Medulla oblongata (tissue), 1 donor: Measurements from ENCODE around the gene SCMH1.

Experiments
- DNase-seq: peaks from one replicate; pipeline ENCODE4 v3.0.0-alpha.2; 2015; ENCODE audit errors: extremely low spot score

Gene SCMH1

GRCh38 chr1:41098730-41099460, 143.2 kb downstream of the SCMH1 start:
- DNase-seq, result no peak

- no peak for DNase-seq
Observed at GRCh38 chr1:41097105-41097504, 145.0 kb downstream of the SCMH1 start.

- no peak for DNase-seq
Observed at GRCh38 chr1:41093826-41094225, 148.3 kb downstream of the SCMH1 start.

- DNase-seq, result no peak
Observed at GRCh38 chr1:41086921-41087320, 155.2 kb downstream of the SCMH1 start.

GRCh38 chr1:41078616-41079015, 163.5 kb downstream of the SCMH1 start:
- no peak for DNase-seq

- DNase-seq, result no peak
Observed at GRCh38 chr1:41078193-41078592, 163.9 kb downstream of the SCMH1 start.

GRCh38 chr1:41073971-41074370, 168.1 kb downstream of the SCMH1 start:
- no peak for DNase-seq

- DNase-seq, result no peak
Observed at GRCh38 chr1:41072051-41072450, 170.1 kb downstream of the SCMH1 start.

GRCh38 chr1:41056907-41057306, 185.2 kb downstream of the SCMH1 start:
- no peak for DNase-seq

GRCh38 chr1:41053316-41053715, 188.8 kb downstream of the SCMH1 start:
- peak; percentile 39 for DNase-seq

- no peak for DNase-seq
Observed at GRCh38 chr1:41051022-41051421, 191.1 kb downstream of the SCMH1 start.

- no peak for DNase-seq
Observed at GRCh38 chr1:41048540-41048939, 193.6 kb downstream of the SCMH1 start.

GRCh38 chr1:41046347-41046775, 195.7 kb downstream of the SCMH1 start:
- no peak for DNase-seq

- peak; percentile 48 for DNase-seq
Observed at GRCh38 chr1:41045740-41046139, 196.4 kb downstream of the SCMH1 start.

GRCh38 chr1:41044187-41044586, 197.9 kb downstream of the SCMH1 start:
- no peak for DNase-seq

GRCh38 chr1:41041614-41042270, 200.4 kb downstream of the SCMH1 start:
- peak; percentile 17 for DNase-seq

GRCh38 chr1:41038110-41038509, 204.0 kb downstream of the SCMH1 start:
- DNase-seq, result no peak

- no peak for DNase-seq
Observed at GRCh38 chr1:41037116-41037903, 204.8 kb downstream of the SCMH1 start.

GRCh38 chr1:41033272-41033671, 208.8 kb downstream of the SCMH1 start:
- no peak for DNase-seq

- no peak for DNase-seq
Observed at GRCh38 chr1:41032147-41032546, 210.0 kb downstream of the SCMH1 start.

- no peak for DNase-seq
Observed at GRCh38 chr1:41030872-41031616, 211.1 kb downstream of the SCMH1 start.
